ENCODE measurements around the gene RIN2.

GRCh38 chr20:19723813-19724430, 34.1 kb upstream of the RIN2 start:
- TF ChIP-seq RAD51 (IDR thresholded peaks at IDR 0.05; ENCODE audit: borderline replicate concordance, low read depth): no peak
- TF ChIP-seq NCOA1 (IDR thresholded peaks at IDR 0.05; ENCODE audit: low read depth): no peak
- no peak for TF ChIP-seq SMARCC2 (IDR thresholded peaks at IDR 0.05; ENCODE audit: low read depth)
- TF ChIP-seq ZBTB40 (IDR thresholded peaks at IDR 0.05): no peak
- no peak for TF ChIP-seq ZBTB40 (CRISPR knock-in tag; IDR thresholded peaks at IDR 0.05)
- TF ChIP-seq CTCF (IDR thresholded peaks at IDR 0.05 in 2 of 3, conservative IDR thresholded peaks at IDR 0.05 in 1 of 3; ENCODE audit: insufficient read depth in 2 of 3, low read depth in 1 of 3, low read length in 3 of 3): no peak
- no peak for TF ChIP-seq SREBF2 (CRISPR knock-in tag; IDR thresholded peaks at IDR 0.05)
- TF ChIP-seq CREM (IDR thresholded peaks at IDR 0.05; ENCODE audit: low read depth): no peak
- no peak for TF ChIP-seq SMARCE1 (IDR thresholded peaks at IDR 0.05)
- no peak for TF ChIP-seq RBFOX2 (IDR thresholded peaks at IDR 0.05; ENCODE audit: low read depth, low read length)
- TF ChIP-seq ZNF140 (CRISPR knock-in tag; IDR thresholded peaks at IDR 0.05): no peak
- TF ChIP-seq NRF1 (conservative IDR thresholded peaks at IDR 0.05 in 1 of 2, IDR thresholded peaks at IDR 0.05 in 1 of 2): no peak
- no peak for TF ChIP-seq DPF2 (IDR thresholded peaks at IDR 0.05)
- TF ChIP-seq PKNOX1 (IDR thresholded peaks at IDR 0.05): no peak
